NCI-H2171 treated with DMSO at 0.1 percent for 48 hours (cell line): ENCODE results near the gene ETNPPL.

Experiments used
- DNase-seq: peaks from one replicate; lab custom pipeline; 2025; lab: John Stamatoyannopoulos, UW

Gene ETNPPL

DNA sequence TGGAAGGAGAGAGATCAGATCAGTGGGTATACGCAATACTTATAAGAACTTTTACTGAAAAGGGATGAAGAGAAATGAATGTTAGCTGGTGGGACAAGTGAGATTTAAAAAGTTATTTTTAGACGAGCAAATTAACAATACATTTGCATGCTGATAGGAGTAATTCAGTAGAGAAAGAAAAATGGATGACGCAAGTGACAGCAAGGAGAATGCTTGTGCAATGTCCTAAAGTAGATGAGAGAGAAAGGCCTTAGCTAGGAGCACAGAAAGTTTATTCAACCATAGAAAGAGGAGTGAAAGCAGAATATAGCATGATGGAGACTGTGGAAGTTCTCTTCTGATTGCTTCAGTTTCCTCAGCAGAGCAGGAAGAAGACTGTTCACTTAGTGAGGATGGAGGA is 66.7 kb downstream of the ETNPPL start:
- DNase-seq, result no peak

DNA sequence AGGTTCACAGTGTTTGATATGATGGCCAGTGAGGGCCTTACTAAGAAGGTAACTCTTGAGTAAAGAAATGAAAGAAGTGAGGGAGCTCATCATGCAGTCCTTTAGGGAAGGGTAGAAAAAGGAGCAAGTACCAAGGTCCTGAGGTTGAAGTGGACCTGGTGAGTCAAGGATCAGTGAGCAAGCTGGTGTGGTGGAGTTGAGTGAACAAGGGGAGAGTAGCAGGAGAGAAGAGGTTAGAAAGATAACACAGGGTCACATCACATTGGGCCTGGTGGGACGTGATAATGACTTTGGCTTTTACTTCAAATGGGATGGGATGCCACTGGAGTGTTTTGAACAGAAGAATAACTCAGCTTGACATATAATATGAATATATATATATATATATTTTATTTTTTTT is 67.8 kb downstream of the ETNPPL start:
- no peak for DNase-seq

DNA sequence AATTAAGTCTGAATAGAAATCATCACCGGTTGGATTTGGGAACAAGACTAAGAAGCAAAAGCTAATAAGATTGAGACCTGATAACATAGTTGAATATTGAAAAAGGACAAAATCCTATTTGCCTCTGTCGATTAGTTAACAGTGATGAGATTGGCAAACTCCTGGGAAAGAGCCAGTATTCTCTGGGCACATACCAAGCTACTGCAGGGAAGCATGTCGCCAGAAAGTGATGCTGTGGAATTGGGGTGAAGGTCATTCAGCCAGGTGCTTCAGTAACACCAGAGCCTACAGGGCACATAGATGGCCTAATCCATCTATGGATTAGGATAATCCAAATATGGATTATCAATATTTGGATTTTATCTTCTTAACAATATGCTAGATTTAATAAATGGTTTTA is 68.4 kb downstream of the ETNPPL start:
- no peak for DNase-seq

DNA sequence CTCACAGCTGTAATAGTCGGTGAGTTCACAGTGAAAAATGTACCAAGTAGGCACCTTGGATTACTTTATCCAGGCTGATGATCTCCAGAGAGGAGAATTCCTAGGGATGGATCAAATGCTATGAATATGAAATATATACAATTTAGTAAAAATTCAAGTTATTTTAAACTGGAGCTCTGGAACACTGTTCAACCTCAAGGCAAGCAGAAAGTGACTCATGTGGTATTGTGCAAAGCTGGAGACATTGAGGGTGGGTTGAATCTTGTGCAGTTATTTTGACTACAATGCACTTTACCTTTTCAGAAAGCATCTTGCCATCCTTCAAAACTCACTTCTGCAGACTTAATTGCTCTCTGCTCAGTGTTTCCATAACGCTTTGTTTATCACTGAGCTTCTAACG is 69.0 kb downstream of the ETNPPL start:
- DNase-seq, result no peak

DNA sequence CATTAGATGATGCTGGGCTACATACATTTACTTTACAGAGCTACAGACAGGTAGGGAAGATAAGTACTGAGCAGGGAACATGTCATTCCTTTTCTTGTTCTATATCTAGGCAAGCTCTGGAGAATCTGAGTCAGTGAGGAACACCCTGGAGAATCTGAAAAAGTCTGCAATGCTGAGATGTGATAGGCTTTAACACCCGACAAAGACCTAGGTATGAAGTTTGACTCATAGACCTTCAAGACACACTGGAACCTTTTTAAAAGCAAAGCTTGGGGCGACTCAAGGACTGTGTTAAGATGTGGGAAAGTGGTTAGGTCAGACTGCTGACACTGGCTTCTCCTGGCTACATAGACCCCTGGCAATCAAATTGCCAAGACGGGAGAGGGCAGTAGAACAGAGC is 69.6 kb downstream of the ETNPPL start:
- no peak for DNase-seq
